Measurements from ENCODE around the gene DCAF6. TPM values are rescaled to one million over a fixed set of nuclear protein-coding genes. Genes with fewer than 3 reads are reported as not detected.

The DCAF6 gene
- total RNA-seq, 2 donors from 2014 or later = 30.7 to 42.8 TPM

DNA sequence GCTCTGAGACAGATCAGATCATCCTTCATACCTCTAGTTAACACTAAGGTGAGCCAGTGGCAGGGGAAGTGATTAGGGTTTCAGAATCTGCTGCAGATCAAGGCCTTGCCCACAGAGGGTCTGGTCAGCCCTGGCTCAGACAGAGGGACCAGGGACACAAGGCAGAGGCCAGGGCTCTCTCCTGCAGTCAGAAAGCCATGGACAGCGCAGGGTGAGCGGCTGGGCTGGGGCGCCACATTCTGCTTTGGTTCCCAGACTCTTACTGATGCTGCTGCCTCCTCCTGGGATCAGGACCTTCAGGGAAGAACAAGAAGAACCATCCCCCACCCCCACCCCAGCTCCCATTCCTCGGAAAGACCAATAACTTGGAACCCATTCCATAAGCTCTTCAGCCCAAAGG lies 157.1 kb downstream of the DCAF6 start:
- Histone ChIP-seq H3K9me3 (no peaks in the 10 kb centered on the region), H3K4me1 (no peaks in the 10 kb centered on the region), H3K27me3 (no peaks in the 10 kb centered on the region), H3K4me3 (no peak overlapping the region), H3K36me3 (replicated peaks in 1 of 2; ENCODE audit: insufficient read depth in 1 of 2, low read depth in 2 of 2) (no peaks in the 10 kb centered on the region), H3K27ac (no peak overlapping the region)
- WGBS, 2 donors = 100% methylated on average over 1 to 2 of the region's 4 CpGs
- no peak for TF ChIP-seq POLR2A (IDR thresholded peaks at IDR 0.05)
- TF ChIP-seq, protein P1, sequence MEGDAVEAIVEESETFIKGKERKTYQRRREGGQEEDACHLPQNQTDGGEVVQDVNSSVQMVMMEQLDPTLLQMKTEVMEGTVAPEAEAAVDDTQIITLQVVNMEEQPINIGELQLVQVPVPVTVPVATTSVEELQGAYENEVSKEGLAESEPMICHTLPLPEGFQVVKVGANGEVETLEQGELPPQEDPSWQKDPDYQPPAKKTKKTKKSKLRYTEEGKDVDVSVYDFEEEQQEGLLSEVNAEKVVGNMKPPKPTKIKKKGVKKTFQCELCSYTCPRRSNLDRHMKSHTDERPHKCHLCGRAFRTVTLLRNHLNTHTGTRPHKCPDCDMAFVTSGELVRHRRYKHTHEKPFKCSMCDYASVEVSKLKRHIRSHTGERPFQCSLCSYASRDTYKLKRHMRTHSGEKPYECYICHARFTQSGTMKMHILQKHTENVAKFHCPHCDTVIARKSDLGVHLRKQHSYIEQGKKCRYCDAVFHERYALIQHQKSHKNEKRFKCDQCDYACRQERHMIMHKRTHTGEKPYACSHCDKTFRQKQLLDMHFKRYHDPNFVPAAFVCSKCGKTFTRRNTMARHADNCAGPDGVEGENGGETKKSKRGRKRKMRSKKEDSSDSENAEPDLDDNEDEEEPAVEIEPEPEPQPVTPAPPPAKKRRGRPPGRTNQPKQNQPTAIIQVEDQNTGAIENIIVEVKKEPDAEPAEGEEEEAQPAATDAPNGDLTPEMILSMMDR (IDR thresholded peaks at IDR 0.05) = no peak
- no peak for DNase-seq
- intact Hi-C loops (cut with DNase I) = no loop called here
- ATAC-seq = no peak

DNA sequence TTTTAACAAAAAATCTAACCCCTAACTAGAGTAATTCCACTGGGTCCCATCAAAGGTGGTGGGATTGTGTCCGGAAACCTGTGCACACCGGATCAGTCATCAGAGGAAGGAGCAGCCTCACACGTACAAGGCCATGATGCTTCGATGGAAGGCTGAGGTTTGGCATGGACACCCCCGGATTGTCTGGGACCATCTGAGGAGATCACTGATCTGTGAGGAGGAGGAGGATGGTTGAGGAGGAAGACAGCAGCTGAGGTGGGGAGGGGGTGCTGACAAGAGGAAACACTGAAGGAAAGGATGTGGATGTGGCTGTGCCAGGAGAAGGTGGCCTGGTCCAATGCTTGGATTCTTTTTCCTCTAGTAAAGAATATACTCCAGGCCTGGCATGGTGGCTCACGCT lies 159.0 kb downstream of the DCAF6 start:
- Histone ChIP-seq H3K27me3 (no peaks in the 10 kb centered on the region), H3K9me3 (no peaks in the 10 kb centered on the region), H3K36me3 (replicated peaks in 1 of 2; ENCODE audit: insufficient read depth in 1 of 2, low read depth in 2 of 2) (no peaks in the 10 kb centered on the region), H3K4me3 (no peak overlapping the region), H3K4me1 (no peaks in the 10 kb centered on the region), H3K27ac (no peak overlapping the region)
- WGBS, 2 donors = 95 to 96% methylated on average over 6 of the region's 6 CpGs
- no peak for ATAC-seq
- no peak for TF ChIP-seq POLR2A (IDR thresholded peaks at IDR 0.05)
- TF ChIP-seq, protein P1 (IDR thresholded peaks at IDR 0.05) = no peak
- intact Hi-C loops (cut with DNase I) = no loop called here
- no peak for DNase-seq

DNA sequence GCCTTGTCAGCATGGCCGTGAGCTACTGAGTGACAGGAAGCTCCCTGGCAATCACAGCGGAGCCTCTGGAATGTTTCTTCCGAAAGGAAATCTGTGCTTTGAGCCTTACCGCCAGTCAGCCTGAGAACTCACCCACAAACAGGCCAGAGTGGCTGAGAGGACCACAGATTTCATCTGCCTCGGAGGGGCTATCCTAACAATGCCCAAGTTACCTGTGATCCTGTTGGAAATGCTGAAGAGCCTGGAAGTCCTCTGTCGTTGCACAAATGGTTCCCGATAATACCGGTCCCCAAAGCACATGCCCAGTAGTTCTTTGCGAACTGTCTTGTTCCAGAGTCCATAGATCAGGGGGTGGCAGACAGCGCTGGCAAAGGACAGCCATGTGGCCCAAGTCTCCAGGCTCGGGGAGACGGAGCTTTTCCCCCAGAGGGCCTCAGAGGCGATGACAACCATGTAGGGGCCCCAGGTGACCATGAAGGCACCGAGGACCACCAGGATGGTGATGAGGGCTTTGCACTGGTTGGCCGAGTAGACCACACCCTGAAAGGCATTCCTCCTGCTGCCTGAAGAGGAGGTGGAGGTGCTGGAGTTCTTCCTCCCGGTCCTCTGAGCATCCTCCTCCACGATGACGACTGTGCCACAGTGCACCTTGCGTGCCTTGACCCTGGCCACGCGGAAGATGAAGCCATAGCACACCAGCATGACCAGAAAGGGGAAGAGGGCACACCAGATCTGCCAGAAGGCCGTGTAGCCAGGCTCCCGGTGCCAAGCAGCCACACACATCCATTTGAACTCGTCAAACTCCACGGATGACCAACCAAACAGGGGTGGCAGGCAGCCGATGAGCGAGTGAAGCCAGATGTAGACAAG lies 160.0 kb downstream of the DCAF6 start:
- WGBS, 2 donors = 92 to 93% methylated on average over 27 of the region's 27 CpGs
- no peak for TF ChIP-seq POLR2A (IDR thresholded peaks at IDR 0.05)
- TF ChIP-seq, protein P1 (IDR thresholded peaks at IDR 0.05) = no peak

DNA sequence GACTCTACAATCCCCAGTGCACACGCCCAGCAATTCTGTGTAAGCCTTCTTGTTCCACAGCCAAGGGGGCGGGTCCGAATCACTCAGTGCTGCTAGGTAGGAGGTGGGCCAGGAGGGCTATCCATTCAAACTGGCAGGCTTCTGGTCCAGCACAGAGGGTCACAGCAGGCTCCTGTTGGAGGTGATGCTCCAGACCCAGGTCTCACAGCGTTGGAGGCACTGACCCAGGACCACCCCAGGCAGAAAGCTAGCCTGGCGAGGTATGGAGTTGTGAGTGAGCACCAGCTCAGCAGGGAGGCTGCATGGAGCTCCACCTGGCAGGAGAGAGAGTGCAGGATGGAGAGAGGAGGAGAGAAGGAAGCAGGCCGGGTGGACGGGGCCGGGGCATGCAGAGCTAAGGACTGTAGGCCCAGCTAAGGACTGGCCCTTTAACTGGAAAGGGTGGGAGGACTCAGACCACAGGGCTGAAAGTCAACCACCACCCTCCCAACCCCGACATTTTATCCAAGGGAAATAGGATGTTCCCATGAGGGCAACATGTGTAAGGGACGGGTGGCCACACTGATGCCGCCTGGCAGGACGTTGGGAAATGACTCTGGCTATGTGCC lies 161.5 kb downstream of the DCAF6 start:
- Histone ChIP-seq H3K27me3 (no peaks in the 10 kb centered on the region), H3K4me1 (no peaks in the 10 kb centered on the region), H3K9me3 (no peaks in the 10 kb centered on the region), H3K4me3 (no peak overlapping the region), H3K27ac (no peak overlapping the region), H3K36me3 (replicated peaks in 1 of 2; ENCODE audit: insufficient read depth in 1 of 2, low read depth in 2 of 2) (no peaks in the 10 kb centered on the region)
- ATAC-seq (no peak), DNase-seq (no peak)
- TF ChIP-seq, protein P1 (IDR thresholded peaks at IDR 0.05) = no peak
- TF ChIP-seq POLR2A (IDR thresholded peaks at IDR 0.05) = no peak
- WGBS, 2 donors = 90 to 93% methylated on average over 10 to 12 of the region's 12 CpGs
- intact Hi-C loops (cut with DNase I) = no loop called here

More for the DNA sequence above, 160.0 kb downstream of the DCAF6 start:
- Histone ChIP-seq H3K36me3 (replicated peaks in 1 of 2; ENCODE audit: insufficient read depth in 1 of 2, low read depth in 2 of 2) (no peaks in the 10 kb centered on the region), H3K27ac (no peak overlapping the region), H3K27me3 (no peaks in the 10 kb centered on the region), H3K4me1 (no peaks in the 10 kb centered on the region), H3K4me3 (no peak overlapping the region), H3K9me3 (no peaks in the 10 kb centered on the region)
- DNase-seq = no peak
- no peak for ATAC-seq
- intact Hi-C loops (cut with DNase I) = no loop called here
